HL-60/S4 treated with phorbol 12-myristate 13-acetate at 8.2 ng/mL for 4 days and 3 days (cell line): ENCODE measurements around the gene MYLK2.

ENCODE experiments used
- in situ Hi-C: fragments of 300-500 bp; cut with MboI; formaldehyde crosslinking; loops from 2 replicates; pipeline ENCODE4 v1.15.0; 2022; ENCODE audit warnings: low sequenced_read_pairs

MYLK2 gene

DNA sequence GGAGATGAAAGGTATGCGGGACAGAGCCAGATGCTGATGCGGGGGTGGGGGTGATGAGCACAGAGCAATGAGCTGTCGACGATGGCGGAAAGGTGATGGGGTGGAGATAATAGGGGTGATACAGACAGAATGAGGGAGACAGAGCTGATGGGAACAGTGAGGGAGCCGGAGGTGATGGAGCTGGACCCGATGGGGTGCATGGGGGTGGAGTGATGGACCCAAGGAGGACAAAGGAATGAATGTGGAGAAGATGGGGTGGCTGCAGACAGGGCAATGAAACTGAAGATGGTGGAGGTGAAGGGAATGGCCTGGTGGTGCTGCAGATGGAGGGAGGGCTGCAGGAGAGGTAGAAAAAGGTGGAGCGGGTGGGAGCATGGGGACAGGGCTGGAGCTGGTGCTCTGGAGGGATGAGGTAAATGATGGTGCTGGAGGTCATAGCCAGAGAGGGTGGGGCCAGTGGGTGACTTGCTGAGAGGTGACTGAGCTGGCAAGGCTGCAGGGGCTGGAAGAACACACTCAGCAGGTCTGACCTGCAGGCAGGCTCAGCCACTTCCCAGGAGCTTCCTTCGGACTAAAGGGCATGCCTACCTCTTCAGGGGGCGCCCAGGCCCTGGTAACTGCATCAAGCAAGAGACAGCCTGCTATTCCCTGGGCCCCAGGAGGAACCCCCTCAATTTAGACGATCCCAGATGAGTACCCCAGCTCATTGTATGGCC is 32.2 kb downstream of the MYLK2 start:
- in situ Hi-C loops: no loop called here

GRCh38 chr20:31853481-31853880 is 34.3 kb downstream of the MYLK2 start:
- in situ Hi-C loops: no loop called here

GRCh38 chr20:31856516-31856915 is 37.4 kb downstream of the MYLK2 start:
- in situ Hi-C loops: no loop called here

- in situ Hi-C loops: no loop called here
These were observed 39.0 kb downstream of the MYLK2 start for GRCh38 chr20:31857861-31858759.

- in situ Hi-C loops: no loop called here
These were observed 39.6 kb downstream of the MYLK2 start for GRCh38 chr20:31858760-31859083.

- in situ Hi-C loops: no loop called here
These were observed 40.3 kb downstream of the MYLK2 start for GRCh38 chr20:31859266-31859997.

DNA sequence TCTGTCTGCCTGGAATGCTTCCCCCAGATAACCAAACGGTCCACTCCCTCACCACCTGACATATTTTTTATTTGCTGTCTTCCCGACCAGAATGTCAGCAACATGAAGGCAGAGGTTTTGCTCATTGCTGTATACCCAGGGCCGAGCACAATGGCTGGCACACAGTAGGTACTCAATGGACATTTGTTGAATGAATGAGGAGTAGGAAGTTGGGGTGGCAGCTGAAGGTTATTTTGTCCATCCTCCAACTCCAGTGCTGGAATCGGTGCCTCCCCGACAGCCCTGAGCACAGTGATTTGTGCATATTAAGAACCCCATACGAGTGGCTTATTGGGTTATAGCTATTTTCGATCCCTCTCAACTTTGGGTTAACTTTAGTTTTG is 40.8 kb downstream of the MYLK2 start:
- in situ Hi-C loops: no loop called here

DNA sequence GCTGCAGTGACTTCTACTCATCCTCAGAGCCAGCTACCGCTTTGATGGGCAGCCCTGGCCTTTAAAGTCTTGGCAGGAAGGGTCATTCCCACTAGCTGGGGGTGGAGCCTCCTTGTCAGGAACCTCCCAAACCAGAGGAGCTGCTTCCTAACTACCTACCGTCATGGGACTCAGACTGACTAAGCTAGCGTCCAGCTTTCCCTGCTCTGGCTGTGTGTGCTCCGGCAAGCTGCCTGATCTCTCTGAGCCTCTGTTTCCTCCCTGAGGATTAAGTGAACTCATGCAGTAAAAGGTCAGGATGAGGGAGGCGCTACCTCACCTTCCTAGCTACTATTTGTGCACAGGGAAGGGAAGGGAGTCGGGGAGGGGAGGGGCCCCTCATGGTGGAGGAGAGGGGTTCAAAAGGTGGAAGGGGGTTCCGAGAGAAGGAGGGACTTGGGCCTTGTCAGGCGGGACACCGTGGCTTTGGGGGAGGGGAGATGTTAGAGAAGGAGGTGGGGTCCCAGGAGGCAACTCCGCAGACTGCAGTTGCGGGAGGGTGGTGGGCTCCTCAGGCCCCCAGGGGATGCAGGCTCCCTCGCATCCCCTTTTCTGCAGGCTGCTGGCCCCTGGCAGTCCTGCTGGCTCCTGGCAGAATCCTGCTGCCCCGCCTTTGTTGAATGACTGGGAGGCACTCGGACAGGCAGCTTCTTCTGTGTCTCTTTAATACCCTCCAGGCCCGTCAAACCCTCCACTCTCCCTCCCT is 41.4 kb downstream of the MYLK2 start:
- in situ Hi-C loops: no loop called here

DNA sequence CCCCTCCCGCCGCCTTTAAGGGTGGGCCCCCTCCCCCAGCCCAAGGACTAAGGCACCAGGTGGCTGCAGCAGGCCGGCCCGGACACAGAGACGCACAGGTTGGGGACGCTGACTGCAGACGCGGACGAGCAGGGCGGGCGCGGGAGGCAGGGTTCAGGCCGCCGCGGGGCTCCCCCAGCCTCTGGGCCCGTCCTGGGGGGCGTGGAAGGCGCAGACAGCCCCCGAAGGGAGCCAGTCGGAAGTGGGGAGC is 41.9 kb downstream of the MYLK2 start:
- in situ Hi-C loops: no loop called here

DNA sequence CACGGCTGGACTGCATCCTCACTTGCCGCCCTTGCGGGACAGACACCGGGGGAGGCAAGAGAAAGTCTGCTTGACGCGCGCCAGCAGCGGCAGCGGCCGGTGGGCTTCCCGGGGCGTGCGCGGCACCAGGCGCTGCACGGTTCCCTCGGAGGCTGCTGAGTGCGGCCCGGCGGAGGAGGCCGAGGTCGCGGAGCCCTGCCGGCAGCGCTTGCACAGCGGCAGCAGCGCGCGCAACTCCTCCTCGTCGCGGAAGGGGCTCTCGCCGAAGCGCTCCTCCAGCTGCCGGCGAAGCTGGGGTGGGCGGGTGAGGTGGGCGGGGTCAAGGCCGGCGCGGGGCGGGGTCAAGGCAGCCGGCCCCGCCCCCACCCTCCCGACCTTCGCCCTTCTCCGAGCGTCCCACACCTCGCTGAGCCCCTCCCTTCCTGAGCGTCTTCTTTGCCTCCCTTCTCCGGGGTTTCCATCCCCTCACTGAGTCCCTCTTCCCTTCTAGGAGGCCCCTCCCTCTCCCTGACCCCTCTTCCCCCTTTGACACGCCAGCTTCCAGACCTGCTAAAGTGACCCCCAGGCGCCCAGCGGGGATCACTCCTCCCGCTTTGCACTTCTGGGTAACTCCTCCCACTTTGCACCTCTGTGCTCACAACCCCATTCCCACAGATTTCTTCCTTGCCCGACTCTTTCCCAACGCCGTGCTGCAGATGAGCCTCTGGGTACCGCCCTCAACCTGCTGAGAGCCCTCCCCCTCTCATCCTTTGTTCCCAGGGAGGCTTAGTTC is 42.4 kb downstream of the MYLK2 start:
- in situ Hi-C loops: no loop called here

GRCh38 chr20:31862157-31862470 is 43.0 kb downstream of the MYLK2 start:
- in situ Hi-C loops: no loop called here

DNA sequence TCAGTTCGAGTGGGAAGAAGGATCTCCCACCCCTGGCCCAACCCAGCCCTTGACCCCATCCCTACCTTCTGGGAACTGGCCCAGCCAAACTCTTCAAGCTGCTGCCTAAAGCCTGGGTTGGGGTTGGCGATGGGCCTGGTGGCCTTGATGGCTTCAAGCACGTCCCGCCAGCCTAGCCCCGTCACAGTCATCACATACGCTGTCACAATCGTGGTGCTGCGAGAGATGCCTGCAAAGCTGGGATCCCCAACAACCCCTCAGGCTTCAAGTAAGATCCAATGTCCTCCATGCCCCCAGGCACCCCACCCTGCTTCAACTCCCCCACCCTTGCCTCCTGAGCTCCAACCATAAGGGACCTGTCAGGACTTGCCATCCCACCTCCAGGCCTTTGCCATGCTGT is 43.4 kb downstream of the MYLK2 start:
- in situ Hi-C loops: no loop called here

GRCh38 chr20:31863296-31864085 is 44.3 kb downstream of the MYLK2 start:
- in situ Hi-C loops: no loop called here

GRCh38 chr20:31864521-31865400 is 45.6 kb downstream of the MYLK2 start:
- in situ Hi-C loops: no loop called here

DNA sequence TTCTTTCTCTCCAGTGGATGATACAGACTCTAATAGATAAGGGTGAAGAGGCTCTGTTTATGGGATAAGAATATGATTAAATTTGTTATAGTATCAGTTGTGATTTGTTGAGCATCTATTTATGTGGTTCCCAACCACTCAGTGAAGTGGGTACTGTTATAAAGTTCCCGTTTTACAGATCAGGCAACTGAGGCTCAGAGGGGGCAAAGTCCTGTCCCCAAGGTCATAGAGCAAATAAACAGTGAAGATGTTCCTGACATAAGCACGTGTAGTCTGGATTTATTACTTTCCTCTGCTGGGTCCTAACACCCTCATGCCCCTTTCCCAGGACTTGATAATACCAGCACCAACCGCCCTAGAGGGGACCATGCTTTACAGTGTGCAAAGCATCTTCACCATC is 47.1 kb downstream of the MYLK2 start:
- in situ Hi-C loops: no loop called here

DNA sequence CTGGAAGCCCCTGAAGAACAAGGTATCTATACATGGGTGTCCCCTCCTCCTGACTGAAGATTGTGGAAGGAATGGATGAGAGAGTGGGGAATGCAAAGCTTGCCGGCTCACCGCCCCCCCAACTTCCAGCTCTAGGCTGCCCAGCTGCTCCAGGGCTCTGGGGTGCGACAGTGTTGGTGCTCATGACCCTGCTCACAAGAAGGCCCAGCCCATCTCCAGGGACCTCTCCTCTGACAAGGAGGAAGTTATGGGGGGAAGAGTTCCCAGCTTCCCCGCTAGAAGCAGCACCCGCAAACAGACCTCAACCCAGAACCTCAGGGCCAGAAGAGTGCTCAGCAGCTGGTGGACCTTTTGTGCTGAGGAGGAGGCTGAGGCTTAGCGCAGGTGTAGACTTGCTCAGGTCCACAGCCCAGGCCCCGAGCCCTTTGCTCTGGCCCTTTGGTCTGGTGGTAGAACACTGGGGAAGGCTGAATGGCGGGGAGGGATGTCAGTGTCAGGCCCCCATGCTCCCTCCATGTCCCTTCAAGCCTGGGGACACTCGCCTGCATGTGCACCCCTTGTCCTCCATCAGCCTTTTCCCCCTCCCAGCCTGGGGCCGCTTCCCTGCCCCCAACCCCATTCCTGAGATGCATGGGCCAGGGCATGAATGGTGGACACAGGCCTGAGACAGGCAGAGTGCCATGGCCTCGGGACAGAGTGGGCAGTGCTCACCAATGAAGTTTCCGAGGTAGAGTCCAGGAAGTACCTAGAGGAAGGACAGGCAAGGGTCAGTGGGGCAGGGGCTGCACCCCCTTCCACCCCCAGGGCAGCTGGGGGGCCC is 49.9 kb downstream of the MYLK2 start:
- in situ Hi-C loops: no loop called here

DNA sequence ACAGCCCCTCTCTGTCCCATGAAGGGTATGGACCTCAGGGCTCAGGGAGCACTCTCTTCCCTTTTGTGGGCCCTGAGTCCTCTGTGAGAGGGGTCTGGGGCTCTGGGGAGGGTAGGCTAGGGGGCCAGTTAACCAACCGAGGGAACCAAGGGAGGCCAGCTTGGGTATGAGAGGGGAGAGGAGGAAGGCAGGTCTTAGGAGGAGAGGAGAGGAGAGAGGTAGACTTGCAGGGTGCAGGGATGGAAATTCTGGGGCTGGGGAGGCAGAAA is 50.5 kb downstream of the MYLK2 start:
- in situ Hi-C loops: no loop called here

GRCh38 chr20:31869942-31870725 is 51.0 kb downstream of the MYLK2 start, which contains the start of the genes DUSP15 and TTLL9:
Gene DUSP15 (minus strand): TSS chr20:31870527. CDS start chr20:31870337, 190 bp downstream.
Gene TTLL9 (plus strand): TSS chr20:31870634. CDS start chr20:31871127, 493 bp downstream.
- in situ Hi-C loops: no loop called here
